Panc1 (cell line): ENCODE data around the gene SLC9A9. TPM values are rescaled to one million over a fixed set of nuclear protein-coding genes. Genes with fewer than 3 reads are reported as not detected.

Experiments
- ATAC-seq: fragments of 200-7000 bp; cut with Tn5 transposase; 2 replicates; pipeline ENCODE4 v1.9.1; 2020; ENCODE audit warnings: mild to moderate bottlenecking, moderate library complexity
- BruUV-seq: library from RNA; stranded (reverse); fragments of 400-500 nt; replicated peaks from 2 replicates; lab custom pipeline; 2021; lab: Mats Ljungman, UMichigan
- CTCF ChIA-PET: fragments of 300-600 bp; sonication (Branson Sonifier 250); formaldehyde crosslinking; loops from one replicate; lab custom pipeline; 2022; ENCODE audit warnings: antibody characterized with exemption; lab: Charles Lee
- POLR2A ChIA-PET: fragments of 300-600 bp; sonication (Branson Sonifier 250); formaldehyde crosslinking; loops from one replicate; lab custom pipeline; 2022; ENCODE audit warnings: antibody characterized with exemption; lab: Charles Lee
- DNase-seq: peaks from one replicate; pipeline ENCODE4 v3.0.0-alpha.2; 2010; ENCODE audit warnings: low read depth, low spot score
- H3K27ac ChIP-seq: 2 replicates; pipeline ENCODE4 v1.5.1; 2011; ENCODE audit warnings: mild to moderate bottlenecking, low read length, inconsistent platforms
- H3K27me3 ChIP-seq: fragments of 200-500 bp; sonication (Bioruptor generic); 2 replicates; pipeline ENCODE4 v1.6.0; 2014; ENCODE audit warnings: low read length, inconsistent platforms; ENCODE audit not compliant: control insufficient read depth, insufficient read depth
- H3K36me3 ChIP-seq: fragments of 200-500 bp; sonication (Bioruptor generic); 2 replicates; pipeline ENCODE4 v1.5.1; 2014; ENCODE audit warnings: inconsistent platforms, mild to moderate bottlenecking, low read length, moderate library complexity; ENCODE audit not compliant: control insufficient read depth, insufficient read depth
- H3K4me1 ChIP-seq: 2 replicates; pipeline ENCODE4 v1.5.1; 2011; ENCODE audit warnings: inconsistent platforms, mild to moderate bottlenecking, low read length, moderate library complexity; ENCODE audit not compliant: control insufficient read depth, insufficient read depth
- H3K4me3 ChIP-seq, 2 experiments: 2 replicates each; pipeline ENCODE4 v1.5.1; 2011 to 2012; ENCODE audit warnings: low read depth in 2 of 2, low read length in 2 of 2, mild to moderate bottlenecking in 2 of 2, inconsistent platforms in 1 of 2, moderate library complexity in 1 of 2
- H3K9me3 ChIP-seq: fragments of 200-500 bp; sonication (Bioruptor generic); 2 replicates; pipeline ENCODE4 v1.5.1; 2014; ENCODE audit warnings: low read depth, mild to moderate bottlenecking, inconsistent platforms, low read length, moderate library complexity; ENCODE audit not compliant: control insufficient read depth, insufficient read depth
- POLR2AphosphoS5 ChIP-seq: IDR thresholded peaks from 2 replicates; pipeline ENCODE4 v1.6.1; 2012; ENCODE audit warnings: mild to moderate bottlenecking, low read depth, low read length, moderate library complexity
- SIN3A ChIP-seq: IDR thresholded peaks from 2 replicates; pipeline ENCODE4 v1.6.1; 2012; ENCODE audit warnings: low read depth, mild to moderate bottlenecking, low read length, moderate library complexity, borderline replicate concordance; ENCODE audit not compliant: insufficient read depth
- TCF7L2 ChIP-seq: IDR thresholded peaks from 2 replicates; pipeline ENCODE4 v1.6.1; 2011; ENCODE audit warnings: mild to moderate bottlenecking, low read depth, low read length, inconsistent platforms
- in situ Hi-C: cut with HindIII; loops from 2 replicates; pipeline ENCODE4 v1.10.0; 2016; ENCODE audit warnings: low sequenced_read_pairs, low pct_unique_long_range_greater_than_20kb
- intact Hi-C: fragments of 100-400 bp; cut with micrococcal nuclease; formaldehyde crosslinking; loops from one replicate; pipeline ENCODE4 v1.10.0; 2022; ENCODE audit not compliant: unreplicated experiment
- total RNA-seq: library from RNA; stranded (reverse); gene quantifications from one replicate; pipeline ENCODE4 v1.2.1, GENCODE V29; 2021; ENCODE audit not compliant: unreplicated experiment
- TF ChIP-seq, protein P1 (sequence below), 2 experiments: IDR thresholded peaks; 2 replicates each; pipeline ENCODE4 v1.6.1; 2011 to 2012; ENCODE audit warnings: low read depth in 2 of 2, control low read depth in 1 of 2, low read length in 1 of 2, mild to moderate bottlenecking in 1 of 2, moderate library complexity in 1 of 2; ENCODE audit not compliant: insufficient read depth in 1 of 2
- TF ChIP-seq, protein P2 (sequence below): fragments of 450-650 bp; IDR thresholded peaks from 2 replicates; pipeline ENCODE4 v1.5.1; 2017; ENCODE audit warnings: mild to moderate bottlenecking

SLC9A9 gene
- total RNA-seq, 1 experiment from 2014 or later: not detected

DNA sequence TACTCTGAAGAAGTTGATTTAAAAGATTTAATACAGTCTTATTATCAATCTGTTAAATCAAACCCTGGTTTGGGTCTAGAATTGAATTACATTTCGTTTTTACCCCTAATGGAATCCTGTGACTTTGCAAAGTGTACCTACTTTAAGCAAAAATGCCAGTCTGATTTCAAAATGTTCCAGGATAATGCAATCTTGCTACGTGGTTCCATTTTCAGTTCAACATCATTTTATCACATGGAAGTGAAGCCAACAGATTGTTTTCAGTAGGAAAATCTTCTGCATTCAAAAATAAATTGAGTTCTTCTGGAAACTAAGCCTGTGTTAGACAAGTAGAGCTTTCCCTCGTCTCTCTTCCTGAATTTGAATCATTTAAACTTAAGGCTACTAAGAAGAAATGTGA lies 372.3 kb downstream of the SLC9A9 start:
- no peak overlapping the region for H3K27ac ChIP-seq
- intact Hi-C loops: no loop called here
- ATAC-seq (no peak), DNase-seq (no peak)
- H3K9me3 ChIP-seq: no peaks in the 10 kb centered on the region
- H3K4me1 ChIP-seq: no peaks in the 10 kb centered on the region; the same call in 1 of the 2 replicates
- no peak overlapping the region for H3K4me3 ChIP-seq
- no TSS peak for BruUV-seq
- ChIA-PET POLR2A (no interaction called here), CTCF (no interaction called here)
- H3K36me3 ChIP-seq: no peaks in the 10 kb centered on the region
- H3K27me3 ChIP-seq: no peaks in the 10 kb centered on the region; the same call in 1 of the 2 replicates
- no peak for TF ChIP-seq SIN3A
- TF ChIP-seq TCF7L2: no peak
- TF ChIP-seq, protein P1, sequence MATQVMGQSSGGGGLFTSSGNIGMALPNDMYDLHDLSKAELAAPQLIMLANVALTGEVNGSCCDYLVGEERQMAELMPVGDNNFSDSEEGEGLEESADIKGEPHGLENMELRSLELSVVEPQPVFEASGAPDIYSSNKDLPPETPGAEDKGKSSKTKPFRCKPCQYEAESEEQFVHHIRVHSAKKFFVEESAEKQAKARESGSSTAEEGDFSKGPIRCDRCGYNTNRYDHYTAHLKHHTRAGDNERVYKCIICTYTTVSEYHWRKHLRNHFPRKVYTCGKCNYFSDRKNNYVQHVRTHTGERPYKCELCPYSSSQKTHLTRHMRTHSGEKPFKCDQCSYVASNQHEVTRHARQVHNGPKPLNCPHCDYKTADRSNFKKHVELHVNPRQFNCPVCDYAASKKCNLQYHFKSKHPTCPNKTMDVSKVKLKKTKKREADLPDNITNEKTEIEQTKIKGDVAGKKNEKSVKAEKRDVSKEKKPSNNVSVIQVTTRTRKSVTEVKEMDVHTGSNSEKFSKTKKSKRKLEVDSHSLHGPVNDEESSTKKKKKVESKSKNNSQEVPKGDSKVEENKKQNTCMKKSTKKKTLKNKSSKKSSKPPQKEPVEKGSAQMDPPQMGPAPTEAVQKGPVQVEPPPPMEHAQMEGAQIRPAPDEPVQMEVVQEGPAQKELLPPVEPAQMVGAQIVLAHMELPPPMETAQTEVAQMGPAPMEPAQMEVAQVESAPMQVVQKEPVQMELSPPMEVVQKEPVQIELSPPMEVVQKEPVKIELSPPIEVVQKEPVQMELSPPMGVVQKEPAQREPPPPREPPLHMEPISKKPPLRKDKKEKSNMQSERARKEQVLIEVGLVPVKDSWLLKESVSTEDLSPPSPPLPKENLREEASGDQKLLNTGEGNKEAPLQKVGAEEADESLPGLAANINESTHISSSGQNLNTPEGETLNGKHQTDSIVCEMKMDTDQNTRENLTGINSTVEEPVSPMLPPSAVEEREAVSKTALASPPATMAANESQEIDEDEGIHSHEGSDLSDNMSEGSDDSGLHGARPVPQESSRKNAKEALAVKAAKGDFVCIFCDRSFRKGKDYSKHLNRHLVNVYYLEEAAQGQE (IDR thresholded peaks at IDR 0.05; ENCODE audit: insufficient read depth in 1 of 2, low read depth in 2 of 2, low read length in 1 of 2): no peak
- TF ChIP-seq, protein P2, sequence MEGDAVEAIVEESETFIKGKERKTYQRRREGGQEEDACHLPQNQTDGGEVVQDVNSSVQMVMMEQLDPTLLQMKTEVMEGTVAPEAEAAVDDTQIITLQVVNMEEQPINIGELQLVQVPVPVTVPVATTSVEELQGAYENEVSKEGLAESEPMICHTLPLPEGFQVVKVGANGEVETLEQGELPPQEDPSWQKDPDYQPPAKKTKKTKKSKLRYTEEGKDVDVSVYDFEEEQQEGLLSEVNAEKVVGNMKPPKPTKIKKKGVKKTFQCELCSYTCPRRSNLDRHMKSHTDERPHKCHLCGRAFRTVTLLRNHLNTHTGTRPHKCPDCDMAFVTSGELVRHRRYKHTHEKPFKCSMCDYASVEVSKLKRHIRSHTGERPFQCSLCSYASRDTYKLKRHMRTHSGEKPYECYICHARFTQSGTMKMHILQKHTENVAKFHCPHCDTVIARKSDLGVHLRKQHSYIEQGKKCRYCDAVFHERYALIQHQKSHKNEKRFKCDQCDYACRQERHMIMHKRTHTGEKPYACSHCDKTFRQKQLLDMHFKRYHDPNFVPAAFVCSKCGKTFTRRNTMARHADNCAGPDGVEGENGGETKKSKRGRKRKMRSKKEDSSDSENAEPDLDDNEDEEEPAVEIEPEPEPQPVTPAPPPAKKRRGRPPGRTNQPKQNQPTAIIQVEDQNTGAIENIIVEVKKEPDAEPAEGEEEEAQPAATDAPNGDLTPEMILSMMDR: no peak
- TF ChIP-seq POLR2AphosphoS5: no peak
- in situ Hi-C loops: no loop called here

DNA sequence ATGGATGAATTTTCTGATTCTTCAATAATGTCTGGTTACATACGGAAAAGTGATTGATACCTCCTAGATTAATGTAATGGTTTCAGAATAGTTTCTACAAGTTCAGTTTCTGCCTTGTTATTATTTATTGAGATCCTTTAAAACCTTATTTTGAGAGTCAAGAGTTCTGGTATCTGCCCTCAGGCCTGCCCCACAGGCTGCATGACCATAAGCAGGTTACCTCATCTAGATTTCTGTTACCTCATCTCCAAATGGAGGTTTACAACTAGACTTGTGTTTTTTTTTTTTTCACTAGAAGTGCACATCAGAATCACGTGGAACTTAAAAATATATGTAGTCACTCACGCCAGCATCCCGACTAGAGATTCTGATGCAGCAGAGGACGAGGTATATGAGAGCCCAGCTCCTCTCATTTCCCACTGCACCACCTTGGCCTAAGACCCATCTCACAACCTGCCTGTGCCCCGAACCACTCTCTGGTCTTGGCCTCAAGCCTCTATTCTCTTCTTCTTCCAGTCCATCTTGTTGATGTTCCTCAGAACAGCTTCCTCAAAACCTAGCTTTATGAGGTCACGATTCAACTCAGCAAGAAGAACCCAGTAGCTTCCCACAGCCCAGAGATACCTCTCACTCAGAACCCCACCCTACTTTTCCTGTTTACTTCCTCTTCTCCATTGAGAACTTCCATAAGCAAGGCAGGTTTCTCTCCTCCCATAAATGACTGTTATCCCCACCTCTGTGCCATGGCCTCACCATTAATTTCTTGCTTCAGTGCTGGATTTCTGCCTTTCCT lies 375.3 kb downstream of the SLC9A9 start:
- Histone ChIP-seq H3K4me1 (no peaks in the 10 kb centered on the region), H3K27me3 (no peaks in the 10 kb centered on the region; the same call in 1 of the 2 replicates), H3K4me3 (no peak overlapping the region), H3K9me3 (no peaks in the 10 kb centered on the region), H3K36me3 (no peaks in the 10 kb centered on the region), H3K27ac (no peak overlapping the region)
- ChIA-PET CTCF (no interaction called here), POLR2A (no interaction called here)
- no TSS peak for BruUV-seq
- intact Hi-C loops (no loop called here), in situ Hi-C loops (no loop called here)
- DNase-seq (no peak), ATAC-seq (no peak)
- TF ChIP-seq TCF7L2 (no peak), POLR2AphosphoS5 (no peak), SIN3A (no peak)
- TF ChIP-seq, protein P1 (IDR thresholded peaks at IDR 0.05; ENCODE audit: insufficient read depth in 1 of 2, low read depth in 2 of 2, low read length in 1 of 2): no peak
- TF ChIP-seq, protein P2: no peak
